SK-N-SH (cell line): ENCODE measurements around the gene ZNF304. TPM values are rescaled to one million over a fixed set of nuclear protein-coding genes. Genes with fewer than 3 reads are reported as not detected.

Experiments used
- CTCF ChIA-PET: fragments of 300-600, 350-600 bp; formaldehyde crosslinking; extraction: SDS; loops from one replicate; lab custom pipeline; 2021; lab: Yijun Ruan, JAX
- POLR2A ChIA-PET: fragments of 350-600 bp; sonication (Branson Sonifier 250); formaldehyde crosslinking; extraction: SDS; loops from one replicate; lab custom pipeline; 2020; ENCODE audit warnings: antibody characterized with exemption, inconsistent platforms; lab: Yijun Ruan, JAX
- DNase-seq: peaks from one replicate; pipeline ENCODE4 v3.0.0; 2012
- H2AFZ ChIP-seq: fragments of 200-600 bp; sonication (generic); 2 replicates; pipeline ENCODE4 v1.8.1; 2016; ENCODE audit warnings: antibody characterized with exemption, mild to moderate bottlenecking, low read depth
- H3F3A ChIP-seq: fragments of 200-600 bp; sonication (generic); replicated peaks from 2 replicates; pipeline ENCODE3; 2016; ENCODE audit warnings: antibody characterized with exemption, mild to moderate bottlenecking; ENCODE audit not compliant: insufficient read depth
- H3K27ac ChIP-seq, 2 experiments: fragments of 200-500 bp in 1 of 2; fragments of 200-600 bp in 1 of 2; sonication (Bioruptor generic) in 1 of 2; sonication (generic), shearing (Covaris generic) in 1 of 2; 2 replicates each; pipeline versions ENCODE4 v1.5.1 to v1.6.1; 2014 to 2016; ENCODE audit warnings: low read depth in 2 of 2, inconsistent platforms in 1 of 2, low read length in 1 of 2, mild to moderate bottlenecking in 1 of 2, mixed read lengths in 1 of 2
- H3K27me3 ChIP-seq: fragments of 200-600 bp; sonication (generic), shearing (Covaris generic); 2 replicates; pipeline ENCODE4 v1.6.1; 2016; ENCODE audit warnings: mixed run types; ENCODE audit not compliant: insufficient read depth
- H3K36me3 ChIP-seq, 2 experiments: fragments of 200-500 bp in 1 of 2; fragments of 200-600 bp in 1 of 2; sonication (Bioruptor generic) in 1 of 2; sonication (generic) in 1 of 2; replicated peaks in 1 of 2; 2 replicates each; pipeline versions ENCODE3 to v1.5.1; 2014 to 2016; ENCODE audit warnings: low read length in 1 of 2, mild to moderate bottlenecking in 1 of 2; ENCODE audit not compliant: insufficient read depth in 2 of 2, control insufficient read depth in 1 of 2
- H3K4me1 ChIP-seq, 2 experiments: fragments of 200-500 bp in 1 of 2; fragments of 200-600 bp in 1 of 2; sonication (Bioruptor generic) in 1 of 2; sonication (generic), shearing (Covaris generic) in 1 of 2; 2 replicates each; pipeline versions ENCODE4 v1.5.1 to v1.6.1; 2014 to 2016; ENCODE audit warnings: low read depth in 1 of 2, low read length in 1 of 2, mixed run types in 1 of 2; ENCODE audit not compliant: insufficient read depth in 2 of 2, control insufficient read depth in 1 of 2
- H3K4me2 ChIP-seq: fragments of 200-600 bp; sonication (generic), shearing (Covaris generic); 2 replicates; pipeline ENCODE4 v1.6.1; 2017; ENCODE audit warnings: mixed run types
- H3K4me3 ChIP-seq, 2 experiments: fragments of 200-500 bp in 1 of 2; fragments of 200-600 bp in 1 of 2; sonication (Bioruptor generic) in 1 of 2; sonication (generic), shearing (Covaris generic) in 1 of 2; 2 replicates each; pipeline versions ENCODE4 v1.5.1 to v1.8.1; 2014 to 2016; ENCODE audit warnings: low read depth in 2 of 2, inconsistent platforms in 1 of 2, low read length in 1 of 2, mild to moderate bottlenecking in 1 of 2, mixed read lengths in 1 of 2, moderate library complexity in 1 of 2
- H3K79me2 ChIP-seq: fragments of 200-600 bp; sonication (generic); 2 replicates; pipeline ENCODE4 v1.8.1; 2017; ENCODE audit warnings: mild to moderate bottlenecking; ENCODE audit not compliant: insufficient read depth
- H3K9ac ChIP-seq: fragments of 200-600 bp; sonication (generic); 2 replicates; pipeline ENCODE4 v1.6.1; 2017; ENCODE audit warnings: mixed run types
- H3K9me2 ChIP-seq: fragments of 200-600 bp; sonication (generic); 2 replicates; pipeline ENCODE4 v1.6.1; 2017; ENCODE audit warnings: mixed run types
- H3K9me3 ChIP-seq: fragments of 200-600 bp; sonication (generic); 2 replicates; pipeline ENCODE4 v1.6.1; 2017; ENCODE audit warnings: mixed run types, mild to moderate bottlenecking, moderate library complexity
- H4K20me1 ChIP-seq: fragments of 200-600 bp; sonication (generic); 2 replicates; pipeline ENCODE4 v1.6.1; 2017; ENCODE audit warnings: mild to moderate bottlenecking, mixed run types; ENCODE audit not compliant: insufficient read depth
- CHD2 ChIP-seq: fragments of 150-350 bp; IDR thresholded peaks from 2 replicates; pipeline ENCODE4 v1.6.1; 2018; ENCODE audit warnings: low read length; ENCODE audit not compliant: partially characterized antibody
- ELF1 ChIP-seq: IDR thresholded peaks from 2 replicates; pipeline ENCODE4 v1.4.0; 2012
- EP300 ChIP-seq, 2 experiments: IDR thresholded peaks; 2 replicates each; pipeline versions ENCODE4 v1.4.0 to v1.6.1; 2012; ENCODE audit warnings: borderline replicate concordance in 1 of 2, low read depth in 1 of 2, low read length in 1 of 2
- EZH2phosphoT487 ChIP-seq: fragments of 200-600 bp; sonication (generic); IDR thresholded peaks from 2 replicates; pipeline ENCODE4 v1.6.1; 2017; ENCODE audit warnings: low read depth, mixed run types, mild to moderate bottlenecking, antibody characterized with exemption, moderate library complexity, borderline replicate concordance
- FOSL2 ChIP-seq: IDR thresholded peaks from 2 replicates; pipeline ENCODE4 v1.4.0; 2012; ENCODE audit warnings: low read depth, mild to moderate bottlenecking, moderate library complexity, borderline replicate concordance
- FOXJ3 ChIP-seq: sonication (generic); formaldehyde crosslinking; IDR thresholded peaks from 2 replicates; pipeline ENCODE4 v1.5.1; 2020; ENCODE audit warnings: mild to moderate bottlenecking, missing genetic modification reagents
- FOXM1 ChIP-seq: IDR thresholded peaks from 2 replicates; pipeline ENCODE4 v1.4.0; 2012; ENCODE audit warnings: low read depth, mild to moderate bottlenecking
- GATA2 ChIP-seq: sonication (generic); formaldehyde crosslinking; IDR thresholded peaks from 2 replicates; pipeline ENCODE4 v1.5.0; 2020; ENCODE audit warnings: mild to moderate bottlenecking, missing genetic modification reagents
- JUND ChIP-seq: IDR thresholded peaks from 2 replicates; pipeline ENCODE4 v1.4.0; 2012
- MEF2A ChIP-seq: IDR thresholded peaks from 2 replicates; pipeline ENCODE4 v1.4.0; 2012; ENCODE audit warnings: low read depth, borderline replicate concordance
- MXI1 ChIP-seq: IDR thresholded peaks from 2 replicates; pipeline ENCODE4 v1.6.1; 2012; ENCODE audit warnings: mild to moderate bottlenecking, low read depth, low read length, improper control_type of control experiment
- NFIC ChIP-seq: IDR thresholded peaks from 2 replicates; pipeline ENCODE4 v1.4.0; 2012; ENCODE audit warnings: borderline replicate concordance
- POLR2AphosphoS5 ChIP-seq: IDR thresholded peaks from 2 replicates; pipeline ENCODE4 v1.6.1; 2012; ENCODE audit warnings: low read depth, low read length
- RAD21 ChIP-seq: IDR thresholded peaks from 2 replicates; pipeline ENCODE4 v1.6.1; 2012; ENCODE audit warnings: mild to moderate bottlenecking, low read length
- RCOR1 ChIP-seq: fragments of 150-350 bp; IDR thresholded peaks from 2 replicates; pipeline ENCODE4 v1.6.1; 2017; ENCODE audit warnings: antibody characterized with exemption, low read length
- RXRA ChIP-seq: IDR thresholded peaks from 2 replicates; pipeline ENCODE4 v1.4.0; 2012; ENCODE audit warnings: low read depth, mild to moderate bottlenecking, borderline replicate concordance
- SIN3A ChIP-seq: IDR thresholded peaks from 2 replicates; pipeline ENCODE4 v1.6.1; 2012; ENCODE audit warnings: low read depth, mild to moderate bottlenecking, low read length, moderate library complexity, borderline replicate concordance
- SMC3 ChIP-seq: IDR thresholded peaks from 2 replicates; pipeline ENCODE4 v1.6.1; 2012; ENCODE audit warnings: low read depth, low read length, improper control_type of control experiment
- TAF1 ChIP-seq: IDR thresholded peaks from 2 replicates; pipeline ENCODE4 v1.6.1; 2012; ENCODE audit warnings: low read depth, mild to moderate bottlenecking, low read length, moderate library complexity, borderline replicate concordance
- YY1 ChIP-seq: IDR thresholded peaks from 2 replicates; pipeline ENCODE4 v1.4.0; 2012; ENCODE audit warnings: low read depth, mild to moderate bottlenecking
- WGBS: methylation state at CpG from one replicate; pipeline ENCODE4 v1.1.6; 2017; ENCODE audit warnings: low lambda C conversion rate; 5-methylcytosine and 5-hydroxymethylcytosine counted together
- polyA plus RNA-seq, 3 experiments: library from polyadenylated mRNA; depleted of rRNA; stranded (reverse); fragments of >200 nt; gene quantifications; 2 replicates each; pipeline ENCODE4 v1.2.3, GENCODE V29; 2012
- TF ChIP-seq, protein P1 (sequence below): fragments of 150-350 bp; IDR thresholded peaks from 2 replicates; pipeline ENCODE4 v1.6.1; 2016; ENCODE audit warnings: mild to moderate bottlenecking, low read depth, low read length
- TF ChIP-seq, protein P2 (sequence below): fragments of 200-600 bp; sonication (generic); IDR thresholded peaks from 2 replicates; pipeline ENCODE4 v1.6.1; 2017; ENCODE audit warnings: antibody characterized with exemption, mild to moderate bottlenecking, moderate library complexity
- TF ChIP-seq, protein P3 (sequence below): IDR thresholded peaks from 2 replicates; pipeline ENCODE4 v1.4.0; 2012; ENCODE audit warnings: low read depth
- TF ChIP-seq, protein P4 (sequence below): IDR thresholded peaks from 2 replicates; pipeline ENCODE4 v1.4.0; 2012; ENCODE audit warnings: low read depth, borderline replicate concordance
- TF ChIP-seq, protein P5 (sequence below): fragments of 150-350 bp; IDR thresholded peaks from 2 replicates; pipeline ENCODE4 v1.6.1; 2017; ENCODE audit warnings: antibody characterized with exemption, low read length, low read depth, borderline replicate concordance

ZNF304 gene
- polyA plus RNA-seq, 1 of the 3 experiments (the other 2 are of a cell fraction), result 2.5 TPM

DNA sequence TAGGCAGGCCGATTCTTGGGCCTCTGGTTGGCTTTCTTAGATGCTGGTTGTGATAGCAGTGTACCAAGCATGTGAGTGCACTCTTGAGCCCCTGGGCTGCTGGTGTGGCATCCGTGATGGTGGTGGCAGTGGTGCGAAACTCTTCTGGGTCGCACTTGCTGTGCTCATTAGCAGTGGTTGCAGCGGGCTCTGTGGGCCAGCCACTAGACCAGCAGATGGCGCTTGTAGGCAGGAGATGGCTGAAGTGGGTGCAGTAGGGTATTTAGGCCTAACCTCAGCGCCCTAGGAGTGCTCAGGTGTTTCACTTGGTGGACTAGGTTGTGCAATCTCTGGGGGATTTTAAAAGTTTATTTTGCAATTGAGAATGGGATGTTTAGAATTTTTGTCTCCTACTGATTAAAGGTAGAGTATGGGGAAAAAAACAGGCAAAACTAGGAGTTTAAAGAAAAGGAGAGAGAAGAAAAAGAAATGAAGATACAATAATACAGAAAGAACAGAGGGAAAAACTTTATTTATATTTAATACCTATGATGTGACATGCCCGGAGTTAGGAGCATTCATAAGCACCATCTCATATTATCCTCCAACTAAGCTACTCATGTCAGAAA lies 55.5 kb downstream of the ZNF304 start:
- Histone ChIP-seq H3K4me3 (no peak overlapping the region), H3K9ac (no peak overlapping the region), H3K27ac (no peak overlapping the region), H3K4me2 (no peak overlapping the region), H3K9me3 (no peaks in the 10 kb centered on the region), H3K27me3 (no peaks in the 10 kb centered on the region), H3K36me3 (no peaks in the 10 kb centered on the region), H2AFZ (no peak overlapping the region), H3K79me2 (peaks cover 5% of the 10 kb centered on the region), H4K20me1 (no peaks in the 10 kb centered on the region), H3K4me1 (peaks cover 0 to 7% of the 10 kb centered on the region in 2 experiments; a peak in 1 of 4 replicates), H3K9me2 (no peaks in the 10 kb centered on the region), H3F3A (no peaks in the 10 kb centered on the region)
- POLR2A ChIA-PET, result no interaction called here
- TF ChIP-seq, protein P1, sequence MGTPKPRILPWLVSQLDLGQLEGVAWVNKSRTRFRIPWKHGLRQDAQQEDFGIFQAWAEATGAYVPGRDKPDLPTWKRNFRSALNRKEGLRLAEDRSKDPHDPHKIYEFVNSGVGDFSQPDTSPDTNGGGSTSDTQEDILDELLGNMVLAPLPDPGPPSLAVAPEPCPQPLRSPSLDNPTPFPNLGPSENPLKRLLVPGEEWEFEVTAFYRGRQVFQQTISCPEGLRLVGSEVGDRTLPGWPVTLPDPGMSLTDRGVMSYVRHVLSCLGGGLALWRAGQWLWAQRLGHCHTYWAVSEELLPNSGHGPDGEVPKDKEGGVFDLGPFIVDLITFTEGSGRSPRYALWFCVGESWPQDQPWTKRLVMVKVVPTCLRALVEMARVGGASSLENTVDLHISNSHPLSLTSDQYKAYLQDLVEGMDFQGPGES, result no peak
- TF ChIP-seq, protein P2, sequence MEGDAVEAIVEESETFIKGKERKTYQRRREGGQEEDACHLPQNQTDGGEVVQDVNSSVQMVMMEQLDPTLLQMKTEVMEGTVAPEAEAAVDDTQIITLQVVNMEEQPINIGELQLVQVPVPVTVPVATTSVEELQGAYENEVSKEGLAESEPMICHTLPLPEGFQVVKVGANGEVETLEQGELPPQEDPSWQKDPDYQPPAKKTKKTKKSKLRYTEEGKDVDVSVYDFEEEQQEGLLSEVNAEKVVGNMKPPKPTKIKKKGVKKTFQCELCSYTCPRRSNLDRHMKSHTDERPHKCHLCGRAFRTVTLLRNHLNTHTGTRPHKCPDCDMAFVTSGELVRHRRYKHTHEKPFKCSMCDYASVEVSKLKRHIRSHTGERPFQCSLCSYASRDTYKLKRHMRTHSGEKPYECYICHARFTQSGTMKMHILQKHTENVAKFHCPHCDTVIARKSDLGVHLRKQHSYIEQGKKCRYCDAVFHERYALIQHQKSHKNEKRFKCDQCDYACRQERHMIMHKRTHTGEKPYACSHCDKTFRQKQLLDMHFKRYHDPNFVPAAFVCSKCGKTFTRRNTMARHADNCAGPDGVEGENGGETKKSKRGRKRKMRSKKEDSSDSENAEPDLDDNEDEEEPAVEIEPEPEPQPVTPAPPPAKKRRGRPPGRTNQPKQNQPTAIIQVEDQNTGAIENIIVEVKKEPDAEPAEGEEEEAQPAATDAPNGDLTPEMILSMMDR, result peak; percentile 67
- TF ChIP-seq RAD21 (peak; percentile 86), RCOR1 (no peak), EP300 (IDR thresholded peaks at IDR 0.05; ENCODE audit: borderline replicate concordance in 1 of 2, low read depth in 1 of 2, low read length in 1 of 2) (no peak), YY1 (no peak), POLR2AphosphoS5 (no peak), SIN3A (no peak), FOXM1 (no peak), SMC3 (peak; percentile 86), GATA2 (no peak), MEF2A (no peak), TAF1 (no peak), RXRA (no peak), CHD2 (no peak), ELF1 (no peak), FOXJ3 (CRISPR knock-in tag) (no peak), MXI1 (no peak; the same call in 1 of the 2 replicates), JUND (no peak), FOSL2 (no peak), NFIC (no peak), EZH2phosphoT487 (no peak)
- TF ChIP-seq, protein P3, sequence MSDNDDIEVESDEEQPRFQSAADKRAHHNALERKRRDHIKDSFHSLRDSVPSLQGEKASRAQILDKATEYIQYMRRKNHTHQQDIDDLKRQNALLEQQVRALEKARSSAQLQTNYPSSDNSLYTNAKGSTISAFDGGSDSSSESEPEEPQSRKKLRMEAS, result no peak
- TF ChIP-seq, protein P4, sequence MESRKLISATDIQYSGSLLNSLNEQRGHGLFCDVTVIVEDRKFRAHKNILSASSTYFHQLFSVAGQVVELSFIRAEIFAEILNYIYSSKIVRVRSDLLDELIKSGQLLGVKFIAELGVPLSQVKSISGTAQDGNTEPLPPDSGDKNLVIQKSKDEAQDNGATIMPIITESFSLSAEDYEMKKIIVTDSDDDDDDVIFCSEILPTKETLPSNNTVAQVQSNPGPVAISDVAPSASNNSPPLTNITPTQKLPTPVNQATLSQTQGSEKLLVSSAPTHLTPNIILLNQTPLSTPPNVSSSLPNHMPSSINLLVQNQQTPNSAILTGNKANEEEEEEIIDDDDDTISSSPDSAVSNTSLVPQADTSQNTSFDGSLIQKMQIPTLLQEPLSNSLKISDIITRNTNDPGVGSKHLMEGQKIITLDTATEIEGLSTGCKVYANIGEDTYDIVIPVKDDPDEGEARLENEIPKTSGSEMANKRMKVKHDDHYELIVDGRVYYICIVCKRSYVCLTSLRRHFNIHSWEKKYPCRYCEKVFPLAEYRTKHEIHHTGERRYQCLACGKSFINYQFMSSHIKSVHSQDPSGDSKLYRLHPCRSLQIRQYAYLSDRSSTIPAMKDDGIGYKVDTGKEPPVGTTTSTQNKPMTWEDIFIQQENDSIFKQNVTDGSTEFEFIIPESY, result no peak
- TF ChIP-seq, protein P5, sequence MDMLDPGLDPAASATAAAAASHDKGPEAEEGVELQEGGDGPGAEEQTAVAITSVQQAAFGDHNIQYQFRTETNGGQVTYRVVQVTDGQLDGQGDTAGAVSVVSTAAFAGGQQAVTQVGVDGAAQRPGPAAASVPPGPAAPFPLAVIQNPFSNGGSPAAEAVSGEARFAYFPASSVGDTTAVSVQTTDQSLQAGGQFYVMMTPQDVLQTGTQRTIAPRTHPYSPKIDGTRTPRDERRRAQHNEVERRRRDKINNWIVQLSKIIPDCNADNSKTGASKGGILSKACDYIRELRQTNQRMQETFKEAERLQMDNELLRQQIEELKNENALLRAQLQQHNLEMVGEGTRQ, result no peak
- DNase-seq, result peak; percentile 79
- 9% methylated on average over 8 of the region's 8 CpGs for WGBS
- CTCF ChIA-PET, result interaction anchor here (0.6 to 2.3 kb wide), 17 partner anchors 8 to 754 kb away, joined by 3 to 11 read pairs (median 3); partner anchors contain the start of genes ZNF417, ZNF548 and ZNF749
